Keratinocyte (primary cell): ENCODE measurements around the gene TBCD. TPM values are rescaled to one million over a fixed set of nuclear protein-coding genes. Genes with fewer than 3 reads are reported as not detected.

Source experiments
- DNase-seq: peaks from one replicate; pipeline ENCODE4 v3.0.0-alpha.2; 2011; ENCODE audit warnings: low read depth, missing footprints, low spot score
- FAIRE-seq: peaks from 2 replicates; lab custom pipeline; 2011; peaks lifted over from hg19 to GRCh38; lab: Jason Lieb, UNC
- H2AFZ ChIP-seq: 2 replicates; pipeline ENCODE4 v1.6.0; 2012; ENCODE audit warnings: low read length, control low read depth, inconsistent platforms; ENCODE audit not compliant: control insufficient read depth
- H3K27ac ChIP-seq: 2 replicates; pipeline ENCODE4 v1.5.1; 2011; ENCODE audit warnings: low read length; ENCODE audit not compliant: control insufficient read depth, insufficient read depth
- H3K27me3 ChIP-seq: 3 replicates; pipeline ENCODE4 v1.6.0; 2011; ENCODE audit warnings: low read length; ENCODE audit not compliant: control insufficient read depth, insufficient read depth; ENCODE audit errors: extremely low read depth
- H3K36me3 ChIP-seq, 2 experiments: 2 replicates in 1 of 2; 3 replicates in 1 of 2; pipeline ENCODE4 v1.5.1; 2011; ENCODE audit warnings: low read length in 2 of 2, mild to moderate bottlenecking in 1 of 2; ENCODE audit not compliant: control insufficient read depth in 2 of 2, insufficient read depth in 2 of 2; ENCODE audit errors: extremely low read depth in 1 of 2
- H3K4me1 ChIP-seq: 3 replicates; pipeline ENCODE4 v1.5.1; 2011; ENCODE audit warnings: low read length; ENCODE audit not compliant: control insufficient read depth, insufficient read depth; ENCODE audit errors: extremely low read depth
- H3K4me2 ChIP-seq: 3 replicates; pipeline ENCODE4 v1.6.0; 2011; ENCODE audit warnings: low read depth, low read length; ENCODE audit not compliant: control insufficient read depth, insufficient read depth; ENCODE audit errors: extremely low read depth
- H3K4me3 ChIP-seq, 3 experiments: fragments of 200-600 bp in 1 of 3; sonication (generic) in 1 of 3; 2 replicates in 2 of 3; 3 replicates in 1 of 3; pipeline ENCODE4 v1.5.1; 2011 to 2016; ENCODE audit warnings: low read length in 3 of 3, mild to moderate bottlenecking in 3 of 3, control low read depth in 2 of 3, inconsistent platforms in 1 of 3, low read depth in 1 of 3, mixed read lengths in 1 of 3, mixed run types in 1 of 3, moderate library complexity in 1 of 3; ENCODE audit not compliant: control insufficient read depth in 2 of 3, insufficient read depth in 2 of 3; ENCODE audit errors: extremely low read depth in 1 of 3
- H3K79me2 ChIP-seq: 2 replicates; pipeline ENCODE4 v1.6.0; 2012; ENCODE audit warnings: low read length; ENCODE audit not compliant: control insufficient read depth, insufficient read depth
- H3K9ac ChIP-seq: 3 replicates; pipeline ENCODE4 v1.6.0; 2011; ENCODE audit warnings: low read length; ENCODE audit not compliant: control insufficient read depth, insufficient read depth; ENCODE audit errors: extremely low read depth
- H3K9me1 ChIP-seq: 3 replicates; pipeline ENCODE4 v1.6.0; 2011; ENCODE audit warnings: low read length; ENCODE audit not compliant: control insufficient read depth, insufficient read depth; ENCODE audit errors: extremely low read depth
- H3K9me3 ChIP-seq: 2 replicates; pipeline ENCODE4 v1.5.1; 2012; ENCODE audit warnings: low read depth, low read length; ENCODE audit not compliant: control insufficient read depth
- H4K20me1 ChIP-seq: 3 replicates; pipeline ENCODE4 v1.6.0; 2011; ENCODE audit warnings: low read length; ENCODE audit not compliant: control insufficient read depth, insufficient read depth; ENCODE audit errors: extremely low read depth
- CTCF ChIP-seq, 3 experiments: IDR thresholded peaks in 1 of 3; conservative IDR thresholded peaks in 1 of 3; optimal IDR thresholded peaks in 1 of 3; 2 replicates in 2 of 3; 3 replicates in 1 of 3; pipeline versions ENCODE3 to v1.5.1; 2011; ENCODE audit warnings: low read length in 3 of 3, mild to moderate bottlenecking in 3 of 3, moderate library complexity in 2 of 3, control low read depth in 1 of 3, inconsistent platforms in 1 of 3; ENCODE audit not compliant: insufficient read depth in 2 of 3; ENCODE audit errors: extremely low read depth in 1 of 3
- EZH2 ChIP-seq: IDR thresholded peaks from one replicate; pipeline ENCODE4 v1.6.1; 2012; ENCODE audit warnings: inconsistent platforms, mild to moderate bottlenecking, low read length, moderate library complexity
- dilution Hi-C: fragments of 300-500 bp; cut with MboI; formaldehyde crosslinking; loops from one replicate; pipeline ENCODE4 v1.7.0; 2020; ENCODE audit warnings: low sequenced_read_pairs; ENCODE audit not compliant: extremely low pct_ligation_motif_present
- polyA plus RNA-seq, 5 experiments: library from polyadenylated mRNA; depleted of rRNA in 3 of 5; stranded (reverse) in 3 of 5; stranded (forward) in 1 of 5; unstranded in 1 of 5; fragments of >200 nt; gene quantifications; 1 replicate in 1 of 5; 2 replicates in 3 of 5; 3 replicates in 1 of 5; pipeline versions ENCODE4 v1.2.1 to v1.2.3, GENCODE V29; 2011 to 2012; ENCODE audit warnings: missing spikeins in 2 of 5, low read depth in 1 of 5, low replicate concordance in 1 of 5

Gene TBCD
- polyA plus RNA-seq, 1 donor (not counting 4 experiments of a cell fraction or from before 2014, with no cell fraction given), result 36.2 TPM

- Histone ChIP-seq H3K4me2 (no peak overlapping the region), H3K9me3 (peaks cover 16% of the 10 kb centered on the region), H4K20me1 (no peaks in the 10 kb centered on the region), H3K4me1 (no peaks in the 10 kb centered on the region), H3K79me2 (no peaks in the 10 kb centered on the region), H3K27ac (no peak overlapping the region), H3K9ac (no peak overlapping the region), H2AFZ (no peak overlapping the region), H3K9me1 (no peaks in the 10 kb centered on the region), H3K4me3 (no peak overlapping the region), H3K36me3 (peaks cover 14 to 15% of the 10 kb centered on the region in 2 experiments), H3K27me3 (no peaks in the 10 kb centered on the region)
- FAIRE-seq, result no peak
- dilution Hi-C loops, result no loop called here
- TF ChIP-seq EZH2 (no peak), CTCF (optimal IDR thresholded peaks at IDR 0.05 in 1 of 3, IDR thresholded peaks at IDR 0.05 in 1 of 3, conservative IDR thresholded peaks at IDR 0.05 in 1 of 3; ENCODE audit: extremely low read depth in 1 of 3, insufficient read depth in 2 of 3, low read length in 3 of 3) (no peak)
- DNase-seq, result no peak
These were observed 193.1 kb downstream of the TBCD start for GRCh38 chr17:82944990-82945389.

GRCh38 chr17:82946081-82946480 is 194.2 kb downstream of the TBCD start:
- Histone ChIP-seq H3K79me2 (no peaks in the 10 kb centered on the region), H3K9me1 (no peaks in the 10 kb centered on the region), H3K9ac (no peak overlapping the region), H3K36me3 (peaks cover 8 to 12% of the 10 kb centered on the region in 2 experiments), H3K4me2 (no peak overlapping the region), H3K9me3 (peaks cover 16% of the 10 kb centered on the region), H3K4me3 (no peak overlapping the region), H3K27me3 (no peaks in the 10 kb centered on the region), H4K20me1 (no peaks in the 10 kb centered on the region), H3K27ac (no peak overlapping the region), H2AFZ (no peak overlapping the region), H3K4me1 (no peaks in the 10 kb centered on the region)
- TF ChIP-seq CTCF (optimal IDR thresholded peaks at IDR 0.05 in 1 of 3, IDR thresholded peaks at IDR 0.05 in 1 of 3, conservative IDR thresholded peaks at IDR 0.05 in 1 of 3; ENCODE audit: extremely low read depth in 1 of 3, insufficient read depth in 2 of 3, low read length in 3 of 3), result no peak
- no peak for TF ChIP-seq EZH2
- dilution Hi-C loops, result no loop called here
- FAIRE-seq, result no peak
- no peak for DNase-seq
